GM19324 (cell line): Measurements from ENCODE around the gene PEX6.

Source experiments
- ATAC-seq: cut with Tn5 transposase; IDR thresholded peaks from one replicate; pipeline ENCODE4 v1.9.1; 2021; ENCODE audit warnings: mild to moderate bottlenecking, moderate library complexity; ENCODE audit not compliant: unreplicated experiment, low FRiP score

The PEX6 gene, protein sequence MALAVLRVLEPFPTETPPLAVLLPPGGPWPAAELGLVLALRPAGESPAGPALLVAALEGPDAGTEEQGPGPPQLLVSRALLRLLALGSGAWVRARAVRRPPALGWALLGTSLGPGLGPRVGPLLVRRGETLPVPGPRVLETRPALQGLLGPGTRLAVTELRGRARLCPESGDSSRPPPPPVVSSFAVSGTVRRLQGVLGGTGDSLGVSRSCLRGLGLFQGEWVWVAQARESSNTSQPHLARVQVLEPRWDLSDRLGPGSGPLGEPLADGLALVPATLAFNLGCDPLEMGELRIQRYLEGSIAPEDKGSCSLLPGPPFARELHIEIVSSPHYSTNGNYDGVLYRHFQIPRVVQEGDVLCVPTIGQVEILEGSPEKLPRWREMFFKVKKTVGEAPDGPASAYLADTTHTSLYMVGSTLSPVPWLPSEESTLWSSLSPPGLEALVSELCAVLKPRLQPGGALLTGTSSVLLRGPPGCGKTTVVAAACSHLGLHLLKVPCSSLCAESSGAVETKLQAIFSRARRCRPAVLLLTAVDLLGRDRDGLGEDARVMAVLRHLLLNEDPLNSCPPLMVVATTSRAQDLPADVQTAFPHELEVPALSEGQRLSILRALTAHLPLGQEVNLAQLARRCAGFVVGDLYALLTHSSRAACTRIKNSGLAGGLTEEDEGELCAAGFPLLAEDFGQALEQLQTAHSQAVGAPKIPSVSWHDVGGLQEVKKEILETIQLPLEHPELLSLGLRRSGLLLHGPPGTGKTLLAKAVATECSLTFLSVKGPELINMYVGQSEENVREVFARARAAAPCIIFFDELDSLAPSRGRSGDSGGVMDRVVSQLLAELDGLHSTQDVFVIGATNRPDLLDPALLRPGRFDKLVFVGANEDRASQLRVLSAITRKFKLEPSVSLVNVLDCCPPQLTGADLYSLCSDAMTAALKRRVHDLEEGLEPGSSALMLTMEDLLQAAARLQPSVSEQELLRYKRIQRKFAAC

GRCh38 chr6:42978839-42979522 is at the start of gene PEX6:
PEX6 (minus strand) TSS chr6:42979181; CDS start chr6:42979150, 31 bp downstream.
- ATAC-seq: peak; percentile 90

DNA sequence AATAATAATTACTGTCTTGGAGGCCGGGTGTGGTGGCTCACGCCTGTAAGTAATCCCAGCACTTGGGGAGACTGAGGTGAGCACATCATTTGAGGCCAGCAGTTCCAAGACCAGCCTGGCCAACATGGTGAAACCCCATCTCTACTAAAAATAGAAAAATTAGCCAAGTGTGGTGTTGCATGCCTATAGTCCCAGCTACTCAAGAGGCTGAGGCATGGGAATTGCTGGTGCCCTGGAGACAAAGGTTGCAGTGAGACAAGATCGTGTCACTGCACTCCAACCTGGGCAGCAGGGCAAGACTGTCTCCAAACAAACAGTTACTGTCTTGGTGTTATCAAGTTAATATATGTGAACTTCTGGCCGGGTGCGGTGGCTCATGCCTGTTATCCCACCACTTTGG is 47.4 kb upstream of the PEX6 start:
- no peak for ATAC-seq

DNA sequence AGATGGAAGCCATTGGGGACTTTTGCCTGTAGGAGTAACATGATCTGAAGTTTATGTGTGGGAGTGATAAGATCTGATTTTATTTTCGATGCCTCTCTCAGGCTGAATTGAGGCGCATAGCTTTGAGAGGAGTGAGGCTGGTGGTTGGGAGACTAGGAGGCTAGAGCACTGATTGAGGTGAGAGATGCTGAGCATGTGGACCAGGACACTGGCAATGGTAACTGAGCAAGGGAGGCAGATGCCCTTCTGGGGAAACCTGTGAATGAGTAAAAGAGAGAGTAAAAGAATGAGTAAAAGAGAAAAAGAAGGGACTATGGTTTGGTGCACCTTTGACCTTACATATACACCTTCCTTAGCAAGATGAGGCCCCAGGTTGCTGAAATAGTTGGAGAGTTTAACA is 45.5 kb upstream of the PEX6 start:
- no peak for ATAC-seq

GRCh38 chr6:43021270-43022047 is 42.5 kb upstream of the PEX6 start, which contains the start of gene RRP36:
RRP36 (plus strand) TSS chr6:43021623; CDS start chr6:43021655, 32 bp downstream.
- ATAC-seq: peak; percentile 68

DNA sequence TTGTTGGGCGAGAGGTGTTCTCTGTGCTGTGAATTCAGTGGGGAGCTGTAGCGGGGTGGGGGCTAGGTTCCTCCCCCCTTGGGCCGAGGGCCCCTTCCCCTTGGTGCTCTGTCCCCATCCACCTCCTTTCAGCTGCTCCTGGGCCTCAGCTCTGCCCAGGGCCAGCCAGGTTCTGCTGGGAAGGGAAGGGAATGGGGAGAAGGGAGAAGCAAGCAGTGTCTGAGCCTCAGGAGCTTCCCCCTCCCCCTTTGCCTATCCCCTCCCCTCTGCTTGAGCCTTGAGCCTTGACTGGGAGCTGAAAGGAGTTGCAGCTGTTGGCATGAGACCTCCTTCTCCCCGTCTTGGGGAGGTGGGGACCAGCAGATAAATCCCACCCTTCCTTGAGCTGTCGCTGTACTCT is 41.9 kb upstream of the PEX6 start:
- no peak for ATAC-seq

DNA sequence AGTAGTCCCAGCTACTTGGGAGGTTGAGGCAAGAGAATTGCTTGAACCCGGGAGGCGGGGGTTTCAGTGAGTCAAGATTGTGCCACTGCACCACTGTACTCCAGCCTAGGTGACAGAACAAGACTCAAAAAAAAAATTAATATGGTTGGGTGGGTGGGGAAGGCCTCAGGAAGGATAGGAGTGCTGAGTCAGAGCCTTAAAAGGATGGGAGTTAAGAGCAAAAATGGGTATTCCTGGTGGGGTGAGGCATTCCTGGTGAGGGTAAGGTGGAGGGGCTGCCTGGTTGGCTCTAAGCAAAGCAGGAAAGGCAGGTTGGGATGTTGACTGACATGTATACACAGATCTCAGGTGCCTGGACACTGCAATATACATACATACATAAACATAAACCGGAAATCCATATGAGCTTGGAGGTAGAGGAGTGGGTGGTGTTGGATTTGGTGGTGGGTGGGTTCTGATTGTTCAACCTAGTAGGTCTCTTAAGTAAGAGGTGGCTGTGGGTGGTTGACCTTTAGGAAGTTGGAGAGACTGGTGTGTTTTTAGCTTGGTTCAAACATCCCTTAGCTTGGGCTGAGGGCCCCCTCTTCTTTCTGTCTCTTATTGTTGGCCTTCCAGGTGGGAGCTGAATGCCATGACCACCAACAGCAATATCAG is 41.2 kb upstream of the PEX6 start:
- no peak for ATAC-seq

DNA sequence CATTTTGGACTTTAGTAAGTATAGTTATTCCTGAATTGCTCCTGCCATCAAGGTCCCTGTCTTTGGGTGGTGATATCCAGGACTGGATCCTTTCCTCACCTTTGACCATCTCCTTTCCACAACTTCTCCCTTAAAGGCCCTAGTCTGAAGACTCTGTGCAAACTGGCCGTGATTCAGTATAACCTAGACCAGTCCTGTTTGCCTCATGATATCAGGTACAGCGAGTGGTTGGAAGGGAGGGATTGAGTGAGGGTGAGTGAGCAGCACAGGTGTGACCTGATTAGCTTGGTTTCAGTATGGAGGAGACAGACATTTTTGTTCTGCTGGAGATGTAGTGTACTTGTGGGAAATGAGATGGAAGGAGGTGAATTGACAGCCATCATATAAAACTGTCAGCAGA is 40.2 kb upstream of the PEX6 start:
- ATAC-seq: no peak

- ATAC-seq: no peak
Measured at GRCh38 chr6:43016943-43017334, 38.0 kb upstream of the PEX6 start.

DNA sequence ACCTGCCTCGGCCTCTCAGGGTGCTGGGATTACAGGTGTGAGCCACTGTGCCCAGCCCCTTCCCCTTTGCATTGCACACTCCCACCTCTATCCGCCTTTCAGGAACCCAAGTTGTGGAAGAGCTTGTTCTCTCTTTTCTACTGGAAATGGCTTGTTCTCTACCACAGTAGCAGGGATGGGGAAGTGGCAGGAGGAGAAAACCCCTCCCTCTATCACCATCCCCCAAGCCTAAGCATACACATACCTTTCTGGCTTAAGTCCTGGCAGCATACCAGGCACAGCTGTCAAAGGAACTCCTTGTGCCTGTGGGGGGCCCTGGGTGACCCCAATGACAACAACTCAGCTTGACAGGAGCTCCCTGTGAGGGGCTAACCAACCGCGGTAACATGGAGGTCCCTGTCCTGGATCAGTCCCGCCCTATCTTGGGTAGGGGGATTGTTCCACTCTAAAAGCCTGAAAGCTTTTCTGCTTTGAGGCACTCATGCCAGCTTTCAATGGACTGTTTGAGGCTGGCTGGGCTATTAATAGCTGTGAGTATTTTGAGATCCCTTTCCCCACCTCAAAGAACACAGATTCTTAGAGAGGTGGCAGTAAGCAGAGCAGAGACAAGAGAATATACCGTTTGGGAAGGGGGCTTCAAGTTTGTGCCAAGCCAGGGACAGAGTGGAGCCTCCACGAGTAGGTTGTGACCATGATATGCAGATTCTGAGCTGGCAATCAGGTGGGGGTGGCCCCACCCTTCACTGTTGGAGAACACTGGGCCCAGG is 37.4 kb upstream of the PEX6 start:
- ATAC-seq: no peak

DNA sequence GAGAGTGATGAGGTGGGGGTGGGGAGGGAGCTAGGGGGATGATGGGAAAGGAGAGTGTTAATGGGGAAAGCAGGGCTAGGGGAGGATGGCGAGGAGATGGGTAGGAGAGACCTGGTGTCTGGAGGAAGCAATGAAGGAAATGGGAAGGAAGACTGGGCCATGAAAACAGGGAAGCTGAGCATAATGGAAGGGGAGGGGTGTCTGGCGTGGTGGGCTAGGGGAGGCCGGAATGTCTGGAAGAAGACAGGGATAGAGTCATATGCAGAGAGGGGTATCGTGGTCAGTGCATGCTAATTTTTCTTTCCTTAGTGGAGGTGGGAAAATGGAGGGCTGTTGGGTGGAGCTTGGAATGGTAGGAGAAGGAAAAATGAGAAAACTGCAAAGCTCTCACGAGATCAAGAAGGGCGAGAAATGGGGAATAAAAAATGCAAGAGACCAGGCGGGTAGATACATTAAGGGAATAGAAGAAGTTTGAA is 35.5 kb upstream of the PEX6 start:
- ATAC-seq: no peak

- peak; percentile 96 for ATAC-seq
Measured at GRCh38 chr6:43013843-43014433, 35.0 kb upstream of the PEX6 start, which contains the start of the genes KLHDC3 and MEA1. KLHDC3 (plus strand) TSS chr6:43014249; CDS start chr6:43017193, 2,944 bp downstream. MEA1 (minus strand) TSS chr6:43013946; CDS start chr6:43013813, 133 bp downstream.

GRCh38 chr6:43013097-43013842 is 34.3 kb upstream of the PEX6 start:
- ATAC-seq: peak; percentile 2

DNA sequence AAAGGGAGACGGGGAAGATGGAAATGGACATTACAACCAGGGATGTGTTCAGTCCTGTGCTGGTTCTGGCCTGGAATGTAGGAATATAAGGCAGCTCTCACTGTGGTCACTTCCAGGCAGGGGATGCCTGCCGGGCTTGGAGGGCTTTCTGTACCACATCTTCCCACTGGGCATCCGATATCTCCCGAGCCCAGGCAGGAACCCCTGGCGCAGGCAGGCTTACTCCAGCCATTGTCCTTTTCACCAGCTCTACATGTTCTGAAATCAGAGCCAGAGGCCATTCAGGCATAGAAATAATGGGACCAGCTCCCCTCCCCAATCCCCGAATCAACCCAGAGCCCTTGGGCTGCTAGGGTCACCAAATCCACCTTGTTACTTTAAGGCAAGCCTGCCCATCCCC is 33.4 kb upstream of the PEX6 start:
- ATAC-seq: no peak

DNA sequence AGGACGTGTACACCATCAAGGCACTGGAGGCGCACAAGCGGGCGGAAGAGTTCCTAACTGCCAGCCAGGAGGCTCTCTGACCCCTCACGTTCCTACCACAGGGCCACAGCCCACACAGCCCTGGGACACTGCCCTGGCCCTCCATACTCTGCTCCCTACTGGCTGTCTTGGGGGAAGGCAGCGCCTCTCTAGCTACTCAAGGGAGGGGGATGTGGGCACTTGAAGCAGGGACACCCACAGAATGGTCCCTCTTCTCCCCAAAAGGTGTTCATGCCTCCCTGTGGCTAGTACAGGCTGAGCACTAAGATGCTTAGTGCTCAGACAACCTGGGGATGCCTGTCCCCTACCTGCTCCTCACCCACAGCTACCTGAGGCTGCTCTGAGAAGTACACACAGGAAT is 32.2 kb upstream of the PEX6 start:
- no peak for ATAC-seq

DNA sequence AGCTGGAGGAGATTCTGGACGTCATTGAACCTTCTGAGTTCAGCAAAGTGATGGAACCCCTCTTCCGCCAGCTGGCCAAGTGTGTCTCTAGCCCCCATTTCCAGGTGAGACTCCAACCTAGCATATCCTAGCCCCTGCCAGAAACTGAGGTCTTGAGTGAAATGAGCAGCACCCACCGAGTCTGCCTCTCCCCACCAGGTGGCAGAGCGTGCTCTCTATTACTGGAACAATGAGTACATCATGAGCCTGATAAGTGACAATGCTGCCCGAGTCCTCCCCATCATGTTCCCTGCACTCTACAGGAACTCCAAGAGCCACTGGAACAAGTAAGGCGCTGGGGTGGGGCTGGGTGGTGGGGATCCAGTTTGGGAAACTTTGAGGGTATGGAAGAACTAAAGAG is 30.1 kb upstream of the PEX6 start:
- ATAC-seq: no peak

DNA sequence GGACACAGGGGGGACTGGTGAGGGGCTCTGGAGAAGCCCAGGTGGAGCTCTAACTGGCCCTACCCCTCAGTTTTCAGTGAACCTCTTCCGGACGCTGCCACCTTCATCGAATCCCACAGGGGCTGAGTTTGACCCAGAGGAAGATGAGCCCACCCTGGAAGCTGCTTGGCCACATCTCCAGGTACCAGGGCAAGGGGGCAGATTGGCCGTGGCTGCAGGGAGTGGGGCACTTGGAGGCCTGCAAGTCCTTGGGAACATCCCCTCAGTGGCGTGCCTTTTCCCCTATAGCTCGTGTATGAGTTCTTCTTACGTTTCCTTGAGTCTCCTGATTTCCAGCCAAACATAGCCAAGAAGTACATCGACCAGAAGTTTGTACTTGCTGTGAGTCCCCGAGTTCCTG is 28.1 kb upstream of the PEX6 start:
- no peak for ATAC-seq

DNA sequence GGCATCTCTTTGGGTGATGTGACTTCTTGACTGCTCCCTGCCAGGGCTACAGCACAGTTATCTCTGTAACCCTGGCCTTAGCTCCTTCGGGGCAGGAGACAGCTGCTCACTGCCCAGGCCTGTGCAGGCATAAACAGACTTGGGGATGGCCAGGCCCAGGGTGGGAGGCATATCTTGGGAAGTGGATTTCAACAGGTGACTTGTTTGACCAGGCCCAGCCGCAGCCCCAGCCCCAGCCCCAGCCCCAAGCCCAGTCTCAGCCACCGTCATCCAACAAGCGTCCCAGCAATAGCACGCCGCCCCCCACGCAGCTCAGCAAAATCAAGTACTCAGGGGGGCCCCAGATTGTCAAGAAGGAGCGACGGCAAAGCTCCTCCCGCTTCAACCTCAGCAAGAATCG is 27.3 kb upstream of the PEX6 start:
- no peak for ATAC-seq
